WTC11 (cell line): ENCODE results near the gene DCD.
A peak's percentile ranks its signal among the peaks of the same experiment; 100 is the strongest.

Experiments used
- CTCF ChIP-seq: fragments of 200-600 bp; IDR thresholded peaks from 2 replicates; pipeline ENCODE4 v1.8.0; 2022; ENCODE audit warnings: antibody characterized with exemption
- ETV6 ChIP-seq: sonication (generic); formaldehyde crosslinking; IDR thresholded peaks from 2 replicates; pipeline ENCODE4 v1.8.1; 2022; ENCODE audit warnings: mild to moderate bottlenecking, missing genetic modification reagents
- TF ChIP-seq, protein P1 (sequence below): sonication (generic); formaldehyde crosslinking; IDR thresholded peaks from 2 replicates; pipeline ENCODE4 v1.8.1; 2023; ENCODE audit warnings: mild to moderate bottlenecking, missing genetic modification reagents, moderate library complexity

DNA sequence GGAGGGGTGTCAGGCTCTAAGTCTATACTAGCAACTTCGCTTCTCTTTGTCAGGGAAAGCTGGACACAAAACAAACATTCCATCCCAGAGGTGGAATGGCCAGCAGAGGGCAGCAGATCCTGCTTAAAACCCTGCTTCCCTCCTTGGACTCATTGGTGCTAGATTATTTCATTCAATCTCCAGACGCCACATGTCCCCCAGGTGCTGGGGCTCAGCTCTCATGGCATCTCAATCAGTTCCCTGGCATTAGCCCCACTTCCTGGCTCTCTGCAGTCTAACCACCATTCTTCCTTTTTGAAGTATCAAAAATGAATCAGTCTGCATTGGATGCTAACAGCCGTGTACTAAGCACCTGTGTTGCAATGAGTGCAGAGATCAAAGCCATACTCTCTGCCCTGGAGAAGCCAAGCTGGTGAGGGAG, 51.6 kb downstream of the DCD start:
- TF ChIP-seq, protein P1, sequence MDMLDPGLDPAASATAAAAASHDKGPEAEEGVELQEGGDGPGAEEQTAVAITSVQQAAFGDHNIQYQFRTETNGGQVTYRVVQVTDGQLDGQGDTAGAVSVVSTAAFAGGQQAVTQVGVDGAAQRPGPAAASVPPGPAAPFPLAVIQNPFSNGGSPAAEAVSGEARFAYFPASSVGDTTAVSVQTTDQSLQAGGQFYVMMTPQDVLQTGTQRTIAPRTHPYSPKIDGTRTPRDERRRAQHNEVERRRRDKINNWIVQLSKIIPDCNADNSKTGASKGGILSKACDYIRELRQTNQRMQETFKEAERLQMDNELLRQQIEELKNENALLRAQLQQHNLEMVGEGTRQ (CRISPR knock-in tag) = no peak
- TF ChIP-seq CTCF (peak; percentile 77), ETV6 (CRISPR knock-in tag) (no peak)
